GM12875 (cell line): ENCODE measurements around the gene LAPTM5.

Experiments used
- H3K4me3 ChIP-seq: one replicate; pipeline ENCODE4 v1.5.1; 2011; ENCODE audit warnings: low read depth, low read length, control low read depth
- TF ChIP-seq, protein P1 (sequence below): IDR thresholded peaks from 2 replicates; pipeline ENCODE4 v1.5.1; 2011; ENCODE audit warnings: low read depth, mild to moderate bottlenecking, control low read depth, inconsistent platforms, low read length, moderate library complexity, borderline replicate concordance; ENCODE audit not compliant: insufficient read depth

The LAPTM5 gene

GRCh38 chr1:30695439-30695841 is 62.1 kb downstream of the LAPTM5 start:
- no peak overlapping the region for H3K4me3 ChIP-seq
- TF ChIP-seq, protein P1, sequence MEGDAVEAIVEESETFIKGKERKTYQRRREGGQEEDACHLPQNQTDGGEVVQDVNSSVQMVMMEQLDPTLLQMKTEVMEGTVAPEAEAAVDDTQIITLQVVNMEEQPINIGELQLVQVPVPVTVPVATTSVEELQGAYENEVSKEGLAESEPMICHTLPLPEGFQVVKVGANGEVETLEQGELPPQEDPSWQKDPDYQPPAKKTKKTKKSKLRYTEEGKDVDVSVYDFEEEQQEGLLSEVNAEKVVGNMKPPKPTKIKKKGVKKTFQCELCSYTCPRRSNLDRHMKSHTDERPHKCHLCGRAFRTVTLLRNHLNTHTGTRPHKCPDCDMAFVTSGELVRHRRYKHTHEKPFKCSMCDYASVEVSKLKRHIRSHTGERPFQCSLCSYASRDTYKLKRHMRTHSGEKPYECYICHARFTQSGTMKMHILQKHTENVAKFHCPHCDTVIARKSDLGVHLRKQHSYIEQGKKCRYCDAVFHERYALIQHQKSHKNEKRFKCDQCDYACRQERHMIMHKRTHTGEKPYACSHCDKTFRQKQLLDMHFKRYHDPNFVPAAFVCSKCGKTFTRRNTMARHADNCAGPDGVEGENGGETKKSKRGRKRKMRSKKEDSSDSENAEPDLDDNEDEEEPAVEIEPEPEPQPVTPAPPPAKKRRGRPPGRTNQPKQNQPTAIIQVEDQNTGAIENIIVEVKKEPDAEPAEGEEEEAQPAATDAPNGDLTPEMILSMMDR: no peak

DNA sequence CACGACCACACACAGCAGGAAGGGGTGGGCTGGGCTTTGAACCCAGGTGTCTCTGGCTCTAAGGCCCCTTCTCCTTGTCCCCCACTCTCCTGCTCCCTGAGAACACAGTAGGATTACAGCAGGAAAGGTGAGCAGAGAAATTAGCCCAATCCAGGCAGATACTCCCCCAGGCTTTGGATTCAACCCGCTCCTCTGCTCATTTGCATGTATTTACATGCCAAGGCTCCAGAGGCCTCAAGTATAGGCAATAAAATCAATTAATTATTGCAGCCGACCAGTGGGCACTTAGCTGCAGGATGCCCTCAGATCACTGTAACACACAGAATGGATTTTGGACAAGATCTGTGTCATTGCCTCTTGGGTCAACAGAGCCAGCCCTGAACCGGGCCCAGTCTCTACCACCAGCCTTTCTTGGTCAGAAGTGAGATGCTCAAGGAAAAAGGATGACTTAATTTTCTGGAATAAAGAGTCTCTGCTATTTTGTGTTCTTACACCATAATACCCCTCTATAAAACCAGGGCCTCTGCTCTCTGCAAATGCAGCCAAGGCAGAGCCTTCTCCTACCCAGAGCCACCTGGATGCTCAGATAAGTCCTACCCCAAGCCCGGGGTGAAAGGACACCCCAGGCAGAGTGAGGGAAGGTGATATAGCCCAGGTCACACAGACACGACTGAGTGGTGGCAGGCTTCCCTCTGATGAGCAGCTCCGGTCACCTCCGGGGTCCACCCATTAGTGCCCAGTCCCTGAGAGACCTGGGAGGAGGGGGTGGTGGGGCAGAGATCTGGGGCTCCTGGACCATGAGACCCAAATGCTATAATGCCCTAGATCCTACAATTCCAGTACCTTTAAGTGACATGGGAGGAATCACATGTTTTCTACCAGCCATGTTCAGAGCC is 63.0 kb downstream of the LAPTM5 start:
- TF ChIP-seq, protein P1: no peak
- no peak overlapping the region for H3K4me3 ChIP-seq

GRCh38 chr1:30693822-30694221 is 63.8 kb downstream of the LAPTM5 start:
- TF ChIP-seq, protein P1: no peak
- H3K4me3 ChIP-seq: no peak overlapping the region

- TF ChIP-seq, protein P1: no peak
- H3K4me3 ChIP-seq: no peak overlapping the region
Measured at GRCh38 chr1:30693366-30693765, 64.2 kb downstream of the LAPTM5 start.

GRCh38 chr1:30692948-30693301 is 64.6 kb downstream of the LAPTM5 start:
- TF ChIP-seq, protein P1: no peak
- no peak overlapping the region for H3K4me3 ChIP-seq

DNA sequence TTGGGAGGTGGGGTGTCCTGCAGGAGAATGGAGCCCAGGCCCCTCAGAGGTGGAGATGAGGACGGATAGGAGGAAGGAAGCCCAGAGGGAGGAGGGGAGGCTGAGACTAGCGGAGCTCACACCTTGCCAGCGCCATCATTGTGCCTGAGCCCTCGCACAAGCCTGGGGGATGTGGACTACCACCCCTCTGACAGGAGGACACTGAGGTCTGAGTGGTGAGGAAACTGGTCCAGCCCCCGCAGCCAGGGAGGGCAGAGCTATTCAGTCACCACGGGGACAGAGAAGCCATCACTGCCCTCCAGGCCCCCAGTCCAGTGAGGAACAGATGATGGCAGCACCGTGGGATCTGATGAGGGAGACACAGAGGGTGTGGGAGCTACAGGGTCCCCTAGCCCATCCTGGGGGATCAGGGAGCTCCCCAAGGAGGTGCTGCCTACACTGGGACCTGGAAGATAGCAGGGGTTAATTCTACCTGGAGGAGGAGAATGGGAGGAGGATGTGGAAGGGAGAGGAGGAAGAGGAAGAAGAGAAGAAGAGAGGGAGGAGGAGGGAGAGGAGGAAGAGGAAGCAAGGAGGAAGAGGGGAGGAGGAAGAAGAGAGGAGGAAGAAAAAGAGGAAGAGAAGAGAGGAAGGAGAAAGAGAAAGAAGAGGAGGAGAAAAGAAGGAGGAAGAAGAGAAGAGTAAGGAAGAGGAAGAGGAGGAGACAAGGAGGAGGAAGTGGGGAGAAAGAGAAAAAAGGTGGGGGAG is 65.2 kb downstream of the LAPTM5 start:
- TF ChIP-seq, protein P1: no peak

More for the DNA sequence above, 65.2 kb downstream of the LAPTM5 start:
- H3K4me3 ChIP-seq: no peak overlapping the region
